GM19438 (cell line): ENCODE results near the gene NOP10.

Experiments used
- ATAC-seq: cut with Tn5 transposase; IDR thresholded peaks from one replicate; pipeline ENCODE4 v1.9.1; 2021; ENCODE audit warnings: low read depth; ENCODE audit not compliant: unreplicated experiment

Gene NOP10

GRCh38 chr15:34334672-34335071 is 8.3 kb downstream of the NOP10 start:
- no peak for ATAC-seq

GRCh38 chr15:34332553-34333120 is 10.3 kb downstream of the NOP10 start:
- ATAC-seq: no peak

- ATAC-seq: no peak
Observed at GRCh38 chr15:34331809-34332208, 11.1 kb downstream of the NOP10 start.

DNA sequence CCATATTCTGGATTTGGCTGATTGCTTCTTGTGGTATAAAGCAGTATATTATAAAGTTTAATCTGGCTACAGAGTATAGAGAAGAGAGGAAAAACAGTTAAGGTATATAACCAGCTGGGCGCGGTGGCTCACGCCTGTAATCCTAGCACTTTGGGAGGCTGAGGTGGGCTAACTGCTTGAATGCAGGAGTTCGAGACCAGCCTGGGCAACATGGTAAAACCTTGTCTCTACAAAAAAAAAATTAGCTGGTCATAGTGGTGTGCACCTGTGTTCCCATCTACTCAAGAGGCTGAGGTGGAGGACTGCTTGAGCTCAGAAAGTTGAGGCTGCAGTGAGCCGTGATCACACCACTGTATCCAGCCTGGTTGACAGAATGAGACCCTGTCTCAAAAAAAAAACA is 12.7 kb downstream of the NOP10 start:
- no peak for ATAC-seq

DNA sequence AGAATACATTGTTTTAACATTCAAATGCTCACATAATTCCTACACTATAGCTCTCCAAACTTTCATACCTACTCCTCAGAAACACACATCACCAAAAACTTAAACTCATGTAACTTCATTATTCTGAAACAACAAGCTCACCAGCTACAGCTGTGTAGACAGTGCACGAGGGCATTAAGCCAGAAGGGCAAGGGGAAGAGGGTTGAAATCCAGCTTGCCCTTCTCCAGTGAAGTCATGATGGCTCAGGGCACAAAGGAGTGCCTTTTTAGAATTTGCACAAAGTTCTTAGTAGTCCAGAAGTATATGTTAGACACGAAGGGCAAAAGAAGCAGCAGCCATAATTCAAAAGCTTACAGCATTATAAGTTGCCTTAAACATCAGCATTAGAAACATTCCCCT is 13.9 kb downstream of the NOP10 start:
- no peak for ATAC-seq

DNA sequence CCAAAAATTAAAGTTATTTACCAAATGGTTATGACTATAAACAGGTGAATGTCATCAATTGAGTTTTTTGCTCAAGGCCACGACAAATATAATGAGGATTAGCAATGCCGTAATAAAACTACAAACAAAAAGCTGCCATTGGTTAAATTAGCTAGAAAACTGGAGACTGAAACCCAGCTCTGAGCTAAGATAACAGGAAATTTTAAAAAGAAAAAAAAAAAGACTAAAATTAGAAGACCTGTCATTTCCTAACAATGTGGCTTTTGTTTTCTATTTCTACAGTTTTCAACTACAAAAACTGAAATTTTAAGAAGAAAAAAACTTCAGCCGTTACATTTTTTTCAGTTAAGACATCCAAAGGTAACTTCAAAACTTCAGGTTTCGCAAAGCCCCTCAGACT is 15.0 kb downstream of the NOP10 start:
- no peak for ATAC-seq

GRCh38 chr15:34325368-34325767 is 17.6 kb downstream of the NOP10 start:
- ATAC-seq: no peak

DNA sequence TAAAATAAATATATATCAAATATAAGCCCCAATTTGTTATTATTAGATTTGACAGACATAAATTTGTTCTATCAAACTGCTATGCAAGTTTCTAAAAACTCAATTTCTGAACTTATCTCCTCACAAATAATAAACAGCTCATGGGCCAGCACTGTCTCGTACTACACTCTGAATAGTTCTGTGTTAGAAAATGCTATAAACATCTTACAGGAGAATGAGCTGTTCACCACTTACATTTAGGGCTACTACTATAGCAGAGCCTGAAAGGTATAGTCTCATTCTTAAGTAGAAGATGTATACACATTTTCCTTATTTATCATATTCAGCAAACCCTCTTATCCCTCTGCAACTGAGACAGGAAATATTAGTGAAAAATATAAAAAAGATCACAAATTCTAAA is 18.0 kb downstream of the NOP10 start:
- ATAC-seq: no peak

- ATAC-seq: no peak
Observed at GRCh38 chr15:34323217-34323616, 19.7 kb downstream of the NOP10 start.

DNA sequence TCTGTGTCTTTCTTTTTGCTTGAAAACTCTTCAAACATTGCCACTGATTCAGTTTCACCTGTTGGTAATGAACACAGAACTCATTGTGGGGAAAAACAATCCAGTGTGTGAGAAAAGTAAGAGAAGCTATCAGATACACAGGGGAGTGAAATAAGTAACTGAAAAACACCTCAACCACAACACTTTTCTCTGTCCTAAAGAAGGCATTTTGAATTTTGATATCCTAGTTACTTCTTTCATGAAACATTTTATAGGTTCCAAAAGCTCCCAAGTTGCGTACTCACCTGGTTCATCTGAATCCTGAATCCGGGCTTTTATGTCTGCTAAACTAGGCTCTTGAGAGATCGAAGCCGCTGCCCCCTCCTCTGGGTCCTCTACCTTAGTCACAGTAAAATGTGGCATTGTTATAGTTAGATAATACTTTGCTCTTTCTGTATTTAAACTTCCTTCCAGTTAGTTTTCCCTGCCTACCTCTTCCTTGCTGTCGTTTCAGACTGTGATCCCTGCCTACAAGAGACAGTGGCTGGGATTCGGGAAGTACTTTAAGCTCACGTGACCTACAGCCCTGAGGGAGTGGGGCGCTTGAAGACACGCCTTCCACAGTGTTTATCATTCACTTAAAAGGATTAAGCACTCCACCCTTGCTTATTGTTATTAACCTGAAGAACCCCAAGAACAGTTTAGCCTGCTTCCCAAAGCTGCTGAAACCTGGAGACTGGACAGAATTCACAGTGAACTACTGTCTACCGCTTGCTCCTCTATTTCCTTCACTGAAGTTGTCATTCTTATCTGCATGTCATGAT is 24.5 kb downstream of the NOP10 start:
- ATAC-seq: peak; percentile 84

DNA sequence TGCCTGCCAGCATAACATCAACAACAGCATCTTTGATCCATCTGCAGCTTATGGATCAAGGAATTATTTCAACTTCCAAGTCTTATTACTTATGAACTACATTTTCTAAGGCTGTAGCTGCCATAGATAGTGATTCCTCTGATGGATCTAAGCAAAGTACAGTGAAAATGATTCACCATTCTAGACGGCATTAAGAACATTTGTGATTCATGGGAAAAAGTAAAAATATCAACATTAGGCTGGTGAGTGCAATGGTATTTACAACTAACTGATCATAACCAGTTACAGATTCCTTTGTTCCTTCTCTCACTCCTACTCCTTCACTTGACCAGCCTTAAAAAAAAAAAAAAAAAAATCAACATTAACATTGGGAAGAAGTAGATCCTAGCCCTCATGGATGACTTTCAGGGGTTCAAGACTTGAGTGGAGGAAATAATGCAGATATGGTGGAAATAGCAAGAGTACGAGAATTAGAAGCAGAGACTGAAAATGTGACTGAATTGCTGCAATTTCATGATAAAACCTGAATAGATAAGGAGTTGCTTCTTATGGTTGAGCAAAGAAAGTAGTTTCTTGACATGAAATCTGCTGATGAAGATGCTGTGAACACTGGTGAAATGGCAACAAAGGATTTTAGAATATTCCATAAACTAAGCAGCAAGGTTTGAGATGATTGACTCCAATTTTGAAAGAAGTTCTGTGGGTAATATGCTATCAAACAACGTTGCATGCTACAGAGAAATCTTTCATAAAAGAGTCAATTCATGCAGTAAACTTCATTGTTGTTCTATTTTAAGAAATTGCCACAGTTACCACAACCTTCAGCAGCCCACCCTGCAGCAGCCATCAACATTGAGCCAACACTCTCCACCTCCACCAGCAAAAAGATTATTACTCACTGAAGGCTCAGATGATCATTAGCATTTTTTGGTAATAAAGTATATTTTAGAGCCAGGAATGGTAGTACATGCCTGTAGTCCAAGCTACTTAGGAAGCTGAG is 28.1 kb downstream of the NOP10 start:
- ATAC-seq: no peak

DNA sequence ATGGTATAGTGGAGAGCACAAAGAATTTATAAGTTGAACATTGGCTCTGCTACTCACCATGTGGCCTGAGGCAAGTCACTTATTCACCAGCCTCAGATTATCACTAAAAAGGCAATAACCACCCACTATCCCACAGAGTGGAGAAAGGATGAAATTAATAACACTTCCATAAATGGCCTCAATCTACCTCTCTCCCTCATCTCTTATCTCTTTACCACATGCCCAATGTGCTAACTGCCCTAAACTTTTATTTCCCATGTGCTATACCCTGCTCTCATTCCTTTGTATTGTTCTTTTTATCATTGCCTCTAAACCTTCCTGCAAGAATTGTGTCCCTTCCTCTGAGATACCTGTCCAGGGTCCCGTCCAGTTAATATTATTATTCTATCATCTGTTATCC is 31.4 kb downstream of the NOP10 start:
- ATAC-seq: no peak

DNA sequence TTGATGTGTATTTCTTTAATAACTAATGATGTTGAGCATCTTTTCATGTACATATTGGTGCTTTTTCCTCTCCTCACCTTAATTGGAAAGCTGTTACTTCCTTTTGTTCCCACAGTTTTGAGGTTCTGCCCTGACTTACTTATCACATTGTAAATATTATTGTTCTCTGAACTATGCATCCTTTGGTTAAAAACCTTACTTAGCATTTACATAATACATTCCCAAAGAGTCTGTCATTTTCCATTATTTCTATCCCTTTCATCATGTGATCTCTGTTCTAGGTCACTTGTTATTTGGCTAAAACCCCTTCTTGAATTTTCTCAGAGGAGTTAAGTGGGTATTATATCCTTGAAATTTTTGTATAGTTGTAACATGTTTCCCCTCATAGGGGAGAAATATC is 38.3 kb downstream of the NOP10 start:
- ATAC-seq: no peak

DNA sequence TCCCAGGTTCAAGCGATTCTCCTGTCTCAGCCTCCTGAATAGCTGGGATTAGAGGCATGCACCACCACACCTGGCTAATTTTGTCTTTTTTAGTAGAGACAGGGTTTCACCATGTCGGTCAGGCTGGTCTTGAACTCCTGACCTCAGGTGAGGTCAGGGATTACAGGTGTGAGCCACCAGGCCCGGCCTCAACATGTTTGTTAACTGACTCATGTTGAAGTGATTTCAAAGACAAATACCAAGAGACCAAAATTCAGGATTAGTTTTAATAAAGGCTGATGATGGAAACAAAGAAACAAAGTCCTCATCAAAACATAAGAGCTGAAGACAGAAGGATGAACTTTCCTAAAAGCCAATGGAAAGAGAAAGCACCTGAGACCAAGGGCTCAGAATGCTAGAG is 41.9 kb downstream of the NOP10 start:
- no peak for ATAC-seq

GRCh38 chr15:34297059-34297458 is 45.9 kb downstream of the NOP10 start:
- no peak for ATAC-seq

DNA sequence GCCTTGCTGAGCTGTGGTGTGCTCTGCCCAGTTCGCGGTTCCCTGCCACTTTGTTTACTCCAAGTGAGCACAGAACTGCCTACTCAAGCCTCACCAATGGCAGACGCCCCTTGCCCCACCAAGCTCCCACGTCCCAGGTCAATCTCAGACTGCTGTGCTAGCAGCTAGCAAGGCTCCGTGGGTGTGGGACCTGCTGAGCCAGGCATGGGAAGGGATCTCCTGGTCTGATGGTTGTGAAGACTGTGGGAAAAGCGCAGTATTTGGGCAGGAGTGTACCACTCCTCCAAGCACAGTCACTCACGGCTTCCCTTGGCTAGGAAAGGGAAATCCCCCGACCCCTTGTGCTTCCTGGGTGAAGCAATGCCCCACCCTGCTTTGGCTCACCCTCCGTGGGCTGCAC is 50.3 kb downstream of the NOP10 start:
- no peak for ATAC-seq
